Thoracic aorta (tissue), 2 donors: ENCODE results near the gene ERBB4. TPM values are rescaled to one million over a fixed set of nuclear protein-coding genes. Genes with fewer than 3 reads are reported as not detected.

Experiments used
- ATAC-seq: fragments of 150-250 bp; one replicate; pipeline ENCODE4 v1.8.0; 2017; ENCODE audit warnings: low read depth; ENCODE audit not compliant: insufficient number of reproducible peaks, low FRiP score
- DNase-seq: peaks from one replicate; pipeline ENCODE4 v3.0.0-alpha.2; 2020; ENCODE audit warnings: low spot score
- H3K27ac ChIP-seq, 2 donors: fragments of 200-600 bp; sonication (generic); 1 replicate in 1 of 2; 2 replicates in 1 of 2; pipeline ENCODE4 v1.5.1; 2016; ENCODE audit warnings: mild to moderate bottlenecking in 2 of 2, moderate library complexity in 2 of 2
- H3K27me3 ChIP-seq: fragments of 200-600 bp; sonication (generic); replicated peaks from 2 replicates; pipeline ENCODE4 v1.6.0; 2016; ENCODE audit warnings: mild to moderate bottlenecking; ENCODE audit not compliant: insufficient read depth
- H3K36me3 ChIP-seq: fragments of 200-600 bp; sonication (generic); one replicate; pipeline ENCODE4 v1.5.1; 2016
- H3K4me1 ChIP-seq, 2 donors: fragments of 200-600 bp; sonication (generic); 1 replicate in 1 of 2; 2 replicates in 1 of 2; pipeline versions ENCODE4 v1.5.1 to v1.6.0; 2016; ENCODE audit warnings: low read depth in 2 of 2, mild to moderate bottlenecking in 1 of 2; ENCODE audit not compliant: control insufficient read depth in 1 of 2
- H3K4me3 ChIP-seq: fragments of 200-600 bp; sonication (generic); 2 replicates; pipeline ENCODE4 v1.5.1; 2016; ENCODE audit warnings: mild to moderate bottlenecking
- H3K9me3 ChIP-seq: fragments of 200-600 bp; sonication (generic); 2 replicates; pipeline ENCODE4 v1.5.1; 2016
- CTCF ChIP-seq: fragments of 200-600 bp; sonication (generic); IDR thresholded peaks from one replicate; pipeline ENCODE4 v1.5.1; 2019; ENCODE audit warnings: antibody characterized with exemption
- total RNA-seq, 2 donors: library from RNA; depleted of rRNA; stranded (reverse); fragments of >200 nt; gene quantifications; one replicate each; pipeline versions ENCODE4 v1.1.0 to v1.2.3, GENCODE V29; 2016

The ERBB4 gene
- total RNA-seq, 2 donors from 2014 or later = 15.7 to 29.3 TPM

GRCh38 chr2:212181646-212182045 is 357.0 kb downstream of the ERBB4 start:
- Histone ChIP-seq H3K4me1 (peaks cover under 1 to 12% of the 10 kb centered on the region in 2 donors), H3K9me3 (no peaks in the 10 kb centered on the region), H3K27me3 (no peaks in the 10 kb centered on the region)

DNA sequence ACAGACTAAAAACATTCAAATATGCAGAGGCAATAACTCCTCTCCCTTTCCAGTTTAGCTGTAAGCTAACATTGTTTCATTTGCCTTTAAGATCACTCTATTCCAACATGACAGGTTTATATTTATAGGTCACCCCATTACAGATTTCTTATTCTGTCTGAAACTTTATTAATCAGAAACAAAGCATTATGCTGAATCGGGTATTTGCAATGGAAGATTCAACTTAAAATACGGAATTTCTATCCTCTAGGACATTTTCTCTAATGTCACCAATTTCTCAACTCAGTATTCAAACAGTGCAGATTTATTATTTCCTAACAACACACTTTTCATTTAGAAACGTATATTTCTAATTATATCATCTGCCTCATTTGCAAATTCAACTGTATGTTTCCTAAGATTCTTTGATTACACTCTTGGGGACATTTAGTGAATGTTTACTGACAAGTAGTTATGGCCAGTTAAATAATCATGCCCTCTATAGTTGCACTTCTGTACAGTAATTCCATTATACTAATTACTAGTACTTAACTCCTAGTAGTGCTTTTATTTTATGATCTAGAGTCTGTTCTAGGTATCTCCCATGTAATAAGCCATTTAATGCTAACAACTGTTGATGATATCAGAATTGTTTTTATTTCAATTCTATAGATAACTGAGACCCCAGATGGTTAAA is 358.1 kb downstream of the ERBB4 start:
- Histone ChIP-seq H3K4me3 (no peak overlapping the region), H3K9me3 (no peaks in the 10 kb centered on the region), H3K27me3 (no peaks in the 10 kb centered on the region), H3K4me1 (peaks cover 12 to 18% of the 10 kb centered on the region in 2 donors), H3K27ac (no peak overlapping the region), H3K36me3 (no peaks in the 10 kb centered on the region)
- ATAC-seq (no peak), DNase-seq (no peak)
- TF ChIP-seq CTCF = no peak

More at GRCh38 chr2:212181646-212182045, 357.0 kb downstream of the ERBB4 start:
- H3K4me3 ChIP-seq = no peak overlapping the region
- no peak for TF ChIP-seq CTCF
- H3K27ac ChIP-seq = no peak overlapping the region
- ATAC-seq (no peak), DNase-seq (no peak)
- H3K36me3 ChIP-seq = no peaks in the 10 kb centered on the region

DNA sequence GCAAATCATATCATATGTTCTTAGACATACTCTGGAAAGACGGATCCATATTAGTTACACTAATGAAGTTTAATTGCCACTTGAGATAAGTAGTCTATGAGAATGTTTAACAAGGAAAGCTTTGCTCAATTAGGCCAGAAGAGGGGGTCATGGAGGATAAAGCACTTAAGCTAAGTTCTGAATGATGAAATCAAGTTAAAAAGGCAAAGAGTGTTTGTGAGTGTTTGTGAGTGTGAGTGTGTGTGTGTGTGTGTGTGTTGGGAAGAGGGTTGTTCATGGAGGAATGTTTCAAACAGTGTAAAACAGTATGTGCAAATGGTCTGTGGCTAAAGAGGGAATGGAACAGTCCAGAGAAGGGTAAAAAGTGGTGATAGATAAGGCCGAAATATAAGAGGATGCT is 360.9 kb downstream of the ERBB4 start:
- Histone ChIP-seq H3K9me3 (no peaks in the 10 kb centered on the region), H3K36me3 (no peaks in the 10 kb centered on the region), H3K4me3 (no peak overlapping the region), H3K27me3 (no peaks in the 10 kb centered on the region), H3K27ac (no peak overlapping the region), H3K4me1 (peaks cover 16 to 18% of the 10 kb centered on the region in 2 donors)
- ATAC-seq (no peak), DNase-seq (no peak)
- no peak for TF ChIP-seq CTCF

DNA sequence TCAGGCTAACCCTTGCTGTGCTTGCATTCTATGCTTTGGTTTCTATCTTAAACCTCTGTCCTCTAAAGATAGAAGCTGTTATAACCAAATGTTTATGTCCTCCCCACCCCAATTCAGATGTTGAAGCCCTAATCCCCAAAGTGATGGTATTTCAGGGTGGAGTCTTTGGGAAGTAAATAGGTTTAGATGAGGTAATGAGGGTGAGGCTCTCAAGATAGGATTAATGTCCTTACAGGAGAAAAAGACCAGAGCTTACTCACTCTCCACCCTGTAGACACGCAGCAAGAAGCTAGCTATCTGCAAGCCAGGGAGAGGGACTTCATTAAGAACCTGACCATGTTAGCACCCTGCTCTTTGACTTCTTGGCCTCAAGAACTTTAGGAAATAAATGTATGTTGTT is 362.5 kb downstream of the ERBB4 start:
- Histone ChIP-seq H3K9me3 (no peaks in the 10 kb centered on the region), H3K4me1 (peaks cover 6 to 16% of the 10 kb centered on the region in 2 donors), H3K36me3 (no peaks in the 10 kb centered on the region), H3K27me3 (no peaks in the 10 kb centered on the region), H3K27ac (no peak overlapping the region), H3K4me3 (no peak overlapping the region)
- ATAC-seq = no peak
- TF ChIP-seq CTCF = no peak
- DNase-seq = no peak

GRCh38 chr2:212173756-212174510 is 364.7 kb downstream of the ERBB4 start:
- DNase-seq = no peak
- H3K27ac ChIP-seq = no peak overlapping the region
- H3K4me1 ChIP-seq = peaks cover 6 to 16% of the 10 kb centered on the region in 2 donors
- no peaks in the 10 kb centered on the region for H3K27me3 ChIP-seq
- no peak for TF ChIP-seq CTCF
- no peak for ATAC-seq
- no peak overlapping the region for H3K4me3 ChIP-seq
- H3K36me3 ChIP-seq = no peaks in the 10 kb centered on the region
- H3K9me3 ChIP-seq = no peaks in the 10 kb centered on the region
